ENCODE measurements around the gene LRRC66. TPM values are rescaled to one million over a fixed set of nuclear protein-coding genes. Genes with fewer than 3 reads are reported as not detected.

The LRRC66 gene
- total and polyA plus RNA-seq, 2 experiments from 2014 or later, result 0.24 TPM; not detected in 1

GRCh38 chr4:52051615-52052474 is 31.7 kb upstream of the LRRC66 start (continued):
- TF ChIP-seq ZNF462 (CRISPR knock-in tag; IDR thresholded peaks at IDR 0.05) (no peak), POLR2AphosphoS5 (IDR thresholded peaks at IDR 0.05; ENCODE audit: low read depth) (peak; percentile 63), EZH2phosphoT487 (IDR thresholded peaks at IDR 0.05; ENCODE audit: unreplicated experiment) (no peak)

- Histone ChIP-seq H3K4me2 (peak within 1 kb of the TSS; percentile 88), H3K27ac (ENCODE audit: low read depth) (peak within 1 kb of the TSS; percentile 77; the same call in 1 of the 2 replicates), H3K36me3 (ENCODE audit: insufficient read depth) (0 out of 2 replicates have a peak, but pooled peaks cover 3% of the 10 kb centered on the region), H3F3A (replicated peaks; ENCODE audit: low read depth) (no peaks in the 10 kb centered on the region), H3K9me2 (ENCODE audit: insufficient read depth) (0 out of 2 replicates have a peak, but pooled peaks cover 7% of the 10 kb centered on the region), H4K20me1 (replicated peaks; ENCODE audit: insufficient read depth) (no peaks in the 10 kb centered on the region), H2AFZ (peak within 1 kb of the TSS; percentile 95), H3K4me1 (ENCODE audit: insufficient read depth) (peaks cover 25% of the 10 kb centered on the region), H3K4me3 (peak within 1 kb of the TSS; percentile 92), H3K79me2 (replicated peaks; ENCODE audit: insufficient read depth) (no peaks in the 10 kb centered on the region), H3K27me3 (ENCODE audit: insufficient read depth) (peaks cover 40% of the 10 kb centered on the region)
- peak within 1 kb of the TSS; percentile 87 for H3K4me3 Mint-ChIP-seq
- peak within 1 kb of the TSS; percentile 84 for H3K27ac Mint-ChIP-seq
- H3K27me3 Mint-ChIP-seq (ENCODE audit: insufficient read depth, low read depth, poor library complexity), result peaks cover 22% of the 10 kb centered on the region
- peaks cover 8% of the 10 kb centered on the region; the same call in 2 of the 3 replicates for H3K36me3 Mint-ChIP-seq (ENCODE audit: low read depth)
- DNase-seq (ENCODE audit: low spot score) (peak; percentile 12), ATAC-seq (peak; percentile 61)
- peaks cover 14% of the 10 kb centered on the region for H3K9me3 Mint-ChIP-seq
- TF ChIP-seq JUNB (IDR thresholded peaks at IDR 0.05; ENCODE audit: unreplicated experiment), result no peak
- no peak for TF ChIP-seq STAT1 (IDR thresholded peaks at IDR 0.05; ENCODE audit: unreplicated experiment)
- no peak for TF ChIP-seq ZNF114 (CRISPR knock-in tag; IDR thresholded peaks at IDR 0.05)
- TF ChIP-seq ZNF462 (CRISPR knock-in tag; IDR thresholded peaks at IDR 0.05), result no peak
- no peak for TF ChIP-seq POLR2AphosphoS5 (IDR thresholded peaks at IDR 0.05; ENCODE audit: low read depth)
- no peak for TF ChIP-seq NANOG (IDR thresholded peaks at IDR 0.05; ENCODE audit: borderline replicate concordance)
- H3K4me1 Mint-ChIP-seq, result peaks cover 28% of the 10 kb centered on the region
These were observed 31.1 kb upstream of the LRRC66 start, which contains the start of gene SPATA18 for GRCh38 chr4:52051213-52051614. TSS of gene SPATA18 (plus strand) at chr4:52051304. CDS start at chr4:52051705, 401 bp downstream.

All from GM23338 (cell line).